Lower leg skin (tissue), 4 donors: ENCODE data around the gene KCNG3. TPM values are rescaled to one million over a fixed set of nuclear protein-coding genes. Genes with fewer than 3 reads are reported as not detected.

Source experiments
- DNase-seq, 2 donors: peaks; one replicate each; pipeline ENCODE4 v3.0.0-alpha.2; 2019; ENCODE audit warnings: low spot score in 2 of 2
- H3K4me3 ChIP-seq: fragments of 200-600 bp; sonication (generic); 2 replicates; pipeline ENCODE4 v1.5.1; 2017; ENCODE audit warnings: mild to moderate bottlenecking, low read depth; ENCODE audit not compliant: poor library complexity, severe bottlenecking
- CTCF ChIP-seq, 3 donors: fragments of 450-650 bp; IDR thresholded peaks; one replicate each; pipeline ENCODE4 v1.5.1; 2016; ENCODE audit warnings: antibody characterized with exemption in 3 of 3, mild to moderate bottlenecking in 3 of 3, moderate library complexity in 2 of 3
- POLR2A ChIP-seq, 2 donors: fragments of 450-650 bp; IDR thresholded peaks; one replicate each; pipeline ENCODE4 v1.6.1; 2016 to 2017; ENCODE audit warnings: antibody characterized with exemption in 2 of 2, mild to moderate bottlenecking in 1 of 2, moderate library complexity in 1 of 2
- WGBS, 2 donors: methylation state at CpG; one replicate each; pipeline ENCODE4 v1.1.5; 2018; 5-methylcytosine and 5-hydroxymethylcytosine counted together
- intact Hi-C: fragments of 100-400 bp; cut with DNase I; formaldehyde crosslinking; loops from one replicate; pipeline ENCODE4 v1.15.0; 2023; ENCODE audit warnings: low total_unique reads
- total RNA-seq, 4 donors: library from RNA; depleted of rRNA; stranded (reverse); fragments of >200 nt; gene quantifications; one replicate each; pipeline ENCODE4 v1.1.0, GENCODE V29; 2016

KCNG3 gene
- total RNA-seq, 4 donors from 2014 or later, result 0.25 to 0.98 (median 0.57) TPM

- TF ChIP-seq POLR2A (IDR thresholded peaks at IDR 0.05), result no peak
- TF ChIP-seq CTCF (IDR thresholded peaks at IDR 0.05), result no peak
- DNase-seq, result no peak
- intact Hi-C loops, result no loop called here
- 90 to 94% methylated on average over 1 of the region's 1 CpG for WGBS, 2 donors
- H3K4me3 ChIP-seq, result no peak overlapping the region
These were observed 101.6 kb downstream of the KCNG3 start for GRCh38 chr2:42392191-42392590.

Other genes with a start within 250 kb of the KCNG3 start
- 100 to 1,000 TPM in 1 of 4 donors, 10 to 100 TPM in 3; 92.0 to 110 (median 94.4) TPM for gene COX7A2L, start 132.8 kb downstream of the KCNG3 start, total RNA-seq
- gene MTA3, start 74.7 kb upstream of the KCNG3 start, total RNA-seq, result 10 to 100 TPM; 32.9 to 50.4 (median 35.9) TPM